ENCODE data around the gene CMPK2. TPM values are rescaled to one million over a fixed set of nuclear protein-coding genes. Genes with fewer than 3 reads are reported as not detected.

The CMPK2 gene
- total and polyA plus RNA-seq, 2 experiments from 2014 or later, result 4.1 to 5.4 TPM

- no peaks in the 10 kb centered on the region for H4K20me1 ChIP-seq (ENCODE audit: insufficient read depth, poor library complexity, severe bottlenecking)
- H3K27ac ChIP-seq, result no peak overlapping the region
- no peaks in the 10 kb centered on the region for H3K79me2 ChIP-seq
- H3K27me3 ChIP-seq, result no peaks in the 10 kb centered on the region
- no peaks in the 10 kb centered on the region for H3K36me3 ChIP-seq (replicated peaks; ENCODE audit: insufficient read depth, low read depth)
- WGBS (ENCODE audit: low lambda C conversion rate, missing lambda C conversion rate), result 93% methylated on average over 6 of the region's 6 CpGs
- no peak for TF ChIP-seq CTCF (IDR thresholded peaks at IDR 0.05; ENCODE audit: poor library complexity)
- no peak for TF ChIP-seq EZH2phosphoT487 (IDR thresholded peaks at IDR 0.05; ENCODE audit: low read depth, severe bottlenecking, unreplicated experiment)
- no peak for TF ChIP-seq EZH2 (IDR thresholded peaks at IDR 0.05; ENCODE audit: borderline replicate concordance)
- no peak overlapping the region for H3K4me3 ChIP-seq
- H3K4me1 ChIP-seq (ENCODE audit: insufficient read depth), result no peaks in the 10 kb centered on the region
- H3K4me2 ChIP-seq, result no peak overlapping the region
- H3K9me2 ChIP-seq (replicated peaks; ENCODE audit: insufficient read depth), result no peaks in the 10 kb centered on the region
- peaks cover 25% of the 10 kb centered on the region for H3K9me3 ChIP-seq (ENCODE audit: low read depth)
- DNase-seq (ENCODE audit: low spot score), result no peak
- no peak overlapping the region for H2AFZ ChIP-seq
These were observed 18.6 kb downstream of the CMPK2 start for GRCh38 chr2:6846967-6847681.

GRCh38 chr2:6846540-6846939 lies 19.2 kb downstream of the CMPK2 start:
- Histone ChIP-seq H4K20me1 (ENCODE audit: insufficient read depth, poor library complexity, severe bottlenecking) (no peaks in the 10 kb centered on the region), H3K27ac (no peak overlapping the region), H3K9me3 (ENCODE audit: low read depth) (peaks cover 25% of the 10 kb centered on the region), H3K36me3 (replicated peaks; ENCODE audit: insufficient read depth, low read depth) (no peaks in the 10 kb centered on the region), H3K79me2 (no peaks in the 10 kb centered on the region), H3K4me1 (ENCODE audit: insufficient read depth) (no peaks in the 10 kb centered on the region), H3K4me2 (no peak overlapping the region), H3K4me3 (no peak overlapping the region), H2AFZ (no peak overlapping the region), H3K27me3 (no peaks in the 10 kb centered on the region), H3K9me2 (replicated peaks; ENCODE audit: insufficient read depth) (no peaks in the 10 kb centered on the region)
- TF ChIP-seq CTCF (IDR thresholded peaks at IDR 0.05; ENCODE audit: poor library complexity) (no peak), EZH2phosphoT487 (IDR thresholded peaks at IDR 0.05; ENCODE audit: low read depth, severe bottlenecking, unreplicated experiment) (no peak), EZH2 (IDR thresholded peaks at IDR 0.05; ENCODE audit: borderline replicate concordance) (no peak)
- 72% methylated on average over 1 of the region's 1 CpG for WGBS (ENCODE audit: low lambda C conversion rate, missing lambda C conversion rate)
- DNase-seq (ENCODE audit: low spot score), result no peak

- Histone ChIP-seq H3K9me2 (replicated peaks; ENCODE audit: insufficient read depth) (no peaks in the 10 kb centered on the region), H3K27ac (no peak overlapping the region), H2AFZ (no peak overlapping the region), H3K4me1 (ENCODE audit: insufficient read depth) (no peaks in the 10 kb centered on the region), H3K79me2 (no peaks in the 10 kb centered on the region), H3K9me3 (ENCODE audit: low read depth) (peaks cover 25% of the 10 kb centered on the region), H4K20me1 (ENCODE audit: insufficient read depth, poor library complexity, severe bottlenecking) (no peaks in the 10 kb centered on the region), H3K4me2 (no peak overlapping the region), H3K36me3 (replicated peaks; ENCODE audit: insufficient read depth, low read depth) (no peaks in the 10 kb centered on the region), H3K4me3 (no peak overlapping the region), H3K27me3 (no peaks in the 10 kb centered on the region)
- WGBS (ENCODE audit: low lambda C conversion rate, missing lambda C conversion rate), result 92% methylated on average over 2 of the region's 2 CpGs
- no peak for TF ChIP-seq EZH2 (IDR thresholded peaks at IDR 0.05; ENCODE audit: borderline replicate concordance)
- no peak for TF ChIP-seq EZH2phosphoT487 (IDR thresholded peaks at IDR 0.05; ENCODE audit: low read depth, severe bottlenecking, unreplicated experiment)
- no peak for TF ChIP-seq CTCF (IDR thresholded peaks at IDR 0.05; ENCODE audit: poor library complexity)
- DNase-seq (ENCODE audit: low spot score), result no peak
These were observed 19.8 kb downstream of the CMPK2 start for GRCh38 chr2:6845903-6846302.
